ENCODE measurements around the gene SH3RF3. TPM values are rescaled to one million over a fixed set of nuclear protein-coding genes. Genes with fewer than 3 reads are reported as not detected.

Gene SH3RF3
- total RNA-seq, 1 experiment from 2014 or later = 0.98 TPM

DNA sequence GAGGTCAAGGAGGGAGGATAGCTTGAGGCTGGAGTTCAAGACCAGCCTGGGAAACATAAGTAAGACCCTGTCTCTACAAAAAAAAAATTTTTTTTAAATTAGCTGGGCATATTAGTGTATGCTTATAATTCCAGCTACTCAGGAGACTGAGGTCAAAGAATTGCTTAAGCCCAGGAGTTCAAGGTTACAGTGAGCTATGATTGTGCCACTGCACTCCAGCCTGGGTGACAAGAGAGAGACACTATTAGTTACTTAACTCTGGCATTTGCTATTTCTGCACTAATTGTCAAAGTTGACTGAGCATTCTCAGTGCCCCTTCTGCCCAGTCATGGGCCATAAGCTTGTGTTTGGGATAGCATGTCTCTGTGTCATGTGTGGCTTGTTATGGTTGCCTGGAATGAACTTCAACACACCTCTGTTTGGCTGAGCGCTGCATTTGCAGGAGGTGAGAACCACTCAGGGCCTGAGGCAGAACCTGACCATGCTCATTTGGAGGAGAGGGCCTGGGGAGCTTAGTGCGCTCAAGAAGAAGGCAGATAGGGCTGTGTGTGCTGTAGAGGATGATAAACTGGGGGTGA, 77.7 kb downstream of the SH3RF3 start:
- no peaks in the 10 kb centered on the region for H3K36me3 ChIP-seq (ENCODE audit: control insufficient read depth, insufficient read depth, low read length)
- H3K9me3 Mint-ChIP-seq (ENCODE audit: unreplicated experiment) = no peaks in the 10 kb centered on the region
- intact Hi-C loops (cut with micrococcal nuclease; ENCODE audit: unreplicated experiment) = no loop called here
- H3K27me3 ChIP-seq (replicated peaks; ENCODE audit: control insufficient read depth, insufficient read depth, low read length) = no peaks in the 10 kb centered on the region
- H3K36me3 Mint-ChIP-seq (ENCODE audit: insufficient read depth, unreplicated experiment) = no peaks in the 10 kb centered on the region
- no peak overlapping the region for H3K4me3 ChIP-seq (ENCODE audit: low read depth, low read length)
- H3K9me3 ChIP-seq = no peaks in the 10 kb centered on the region
- H3K4me3 Mint-ChIP-seq (ENCODE audit: unreplicated experiment) = no peak overlapping the region
- BruUV-seq (replicated peaks) = no TSS peak
- ChIA-PET POLR2A (interaction anchor here (0.7 kb wide), 1 partner anchor 181 kb away, joined by 6 read pairs; no protein-coding TSS in a partner anchor), CTCF (no interaction called here)
- no peak overlapping the region for H3K27ac Mint-ChIP-seq (ENCODE audit: unreplicated experiment)
- H3K4me1 Mint-ChIP-seq (ENCODE audit: low read depth, unreplicated experiment) = peaks cover 11% of the 10 kb centered on the region
- no peak for DNase-seq
- TF ChIP-seq, protein P1, sequence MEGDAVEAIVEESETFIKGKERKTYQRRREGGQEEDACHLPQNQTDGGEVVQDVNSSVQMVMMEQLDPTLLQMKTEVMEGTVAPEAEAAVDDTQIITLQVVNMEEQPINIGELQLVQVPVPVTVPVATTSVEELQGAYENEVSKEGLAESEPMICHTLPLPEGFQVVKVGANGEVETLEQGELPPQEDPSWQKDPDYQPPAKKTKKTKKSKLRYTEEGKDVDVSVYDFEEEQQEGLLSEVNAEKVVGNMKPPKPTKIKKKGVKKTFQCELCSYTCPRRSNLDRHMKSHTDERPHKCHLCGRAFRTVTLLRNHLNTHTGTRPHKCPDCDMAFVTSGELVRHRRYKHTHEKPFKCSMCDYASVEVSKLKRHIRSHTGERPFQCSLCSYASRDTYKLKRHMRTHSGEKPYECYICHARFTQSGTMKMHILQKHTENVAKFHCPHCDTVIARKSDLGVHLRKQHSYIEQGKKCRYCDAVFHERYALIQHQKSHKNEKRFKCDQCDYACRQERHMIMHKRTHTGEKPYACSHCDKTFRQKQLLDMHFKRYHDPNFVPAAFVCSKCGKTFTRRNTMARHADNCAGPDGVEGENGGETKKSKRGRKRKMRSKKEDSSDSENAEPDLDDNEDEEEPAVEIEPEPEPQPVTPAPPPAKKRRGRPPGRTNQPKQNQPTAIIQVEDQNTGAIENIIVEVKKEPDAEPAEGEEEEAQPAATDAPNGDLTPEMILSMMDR (IDR thresholded peaks at IDR 0.05; ENCODE audit: insufficient read depth in 1 of 2, low read depth in 1 of 2, low read length in 1 of 2, severe bottlenecking in 1 of 2, unreplicated experiment in 1 of 2) = no peak
- peaks cover 9% of the 10 kb centered on the region for H3K27me3 Mint-ChIP-seq (ENCODE audit: insufficient read depth, unreplicated experiment)
- H3K4me1 ChIP-seq = peaks cover 15% of the 10 kb centered on the region

DNA sequence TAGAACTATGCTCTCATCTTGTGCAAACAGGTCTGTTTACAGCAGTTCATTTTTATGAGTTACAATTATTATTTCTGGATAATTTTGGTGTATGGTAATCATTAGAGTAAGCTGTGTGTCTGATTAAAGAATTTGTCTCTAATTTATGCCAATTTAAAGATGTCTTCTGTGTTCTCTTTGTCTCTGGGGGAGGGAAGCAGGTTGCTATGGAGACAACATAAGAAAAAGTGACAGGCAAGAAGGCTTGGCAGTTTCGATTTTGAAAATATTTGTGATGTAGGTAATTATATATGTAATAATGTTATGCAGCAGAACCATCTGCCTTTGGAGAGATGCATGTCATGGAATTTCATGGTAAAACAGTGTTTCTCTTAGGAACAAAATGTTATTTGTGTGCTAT, 78.2 kb downstream of the SH3RF3 start:
- Mint-ChIP-seq H3K27ac (ENCODE audit: unreplicated experiment) (no peak overlapping the region), H3K4me3 (ENCODE audit: unreplicated experiment) (no peak overlapping the region), H3K4me1 (ENCODE audit: low read depth, unreplicated experiment) (peaks cover 11% of the 10 kb centered on the region), H3K27me3 (ENCODE audit: insufficient read depth, unreplicated experiment) (peaks cover 9% of the 10 kb centered on the region), H3K36me3 (ENCODE audit: insufficient read depth, unreplicated experiment) (no peaks in the 10 kb centered on the region), H3K9me3 (ENCODE audit: unreplicated experiment) (no peaks in the 10 kb centered on the region)
- Histone ChIP-seq H3K4me3 (ENCODE audit: low read depth, low read length) (no peak overlapping the region), H3K4me1 (peaks cover 15% of the 10 kb centered on the region), H3K9me3 (no peaks in the 10 kb centered on the region), H3K27me3 (replicated peaks; ENCODE audit: control insufficient read depth, insufficient read depth, low read length) (no peaks in the 10 kb centered on the region), H3K36me3 (ENCODE audit: control insufficient read depth, insufficient read depth, low read length) (no peaks in the 10 kb centered on the region)
- DNase-seq = no peak
- POLR2A ChIA-PET = no interaction called here
- TF ChIP-seq, protein P1 (IDR thresholded peaks at IDR 0.05; ENCODE audit: insufficient read depth in 1 of 2, low read depth in 1 of 2, low read length in 1 of 2, severe bottlenecking in 1 of 2, unreplicated experiment in 1 of 2) = no peak
- intact Hi-C loops (cut with micrococcal nuclease; ENCODE audit: unreplicated experiment) = no loop called here
- CTCF ChIA-PET = no interaction called here
- no TSS peak for BruUV-seq (replicated peaks)

DNA sequence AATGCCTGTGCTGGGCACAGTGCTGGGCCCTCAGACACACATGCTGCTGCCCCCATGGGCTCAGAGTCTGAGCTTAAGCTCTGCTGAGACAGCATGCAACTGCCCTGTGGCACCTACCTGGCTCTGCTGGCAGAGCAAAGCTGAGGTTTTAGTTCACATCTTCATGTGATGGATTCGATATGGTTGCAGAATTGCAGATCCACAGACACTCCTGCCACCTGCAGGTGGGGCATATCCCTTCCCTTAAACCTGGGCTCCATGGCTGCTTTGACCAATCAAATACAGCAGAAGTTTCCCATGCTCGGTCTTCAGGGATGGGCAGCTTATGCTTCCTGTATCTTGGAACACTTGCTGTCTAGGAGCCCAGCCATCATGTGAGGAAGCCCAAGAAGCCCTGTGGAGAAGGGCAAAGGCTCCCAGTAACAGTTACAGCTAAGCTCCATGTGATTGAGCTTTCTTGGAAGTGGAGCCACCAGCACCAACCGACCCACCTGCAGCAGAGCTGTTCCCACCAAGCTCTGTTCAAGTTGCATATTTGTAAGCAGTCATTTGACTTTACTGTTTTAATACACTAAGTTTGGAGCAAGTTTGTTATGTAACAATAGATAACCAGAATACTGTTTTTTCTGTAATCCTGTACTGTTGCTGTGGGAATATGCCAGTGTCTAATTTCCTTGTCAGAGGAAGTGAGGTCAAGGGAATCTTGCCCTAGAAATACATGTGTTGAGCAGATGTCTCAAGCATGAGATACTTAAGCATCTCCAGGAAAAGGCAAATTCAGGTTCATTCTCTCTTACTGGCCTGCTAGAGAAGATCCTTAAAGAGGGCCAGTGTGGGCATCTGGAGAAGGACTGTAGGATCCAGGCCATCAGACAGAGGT, 79.3 kb downstream of the SH3RF3 start:
- TF ChIP-seq, protein P1 (IDR thresholded peaks at IDR 0.05; ENCODE audit: insufficient read depth in 1 of 2, low read depth in 1 of 2, low read length in 1 of 2, severe bottlenecking in 1 of 2, unreplicated experiment in 1 of 2) = no peak
- H3K4me3 Mint-ChIP-seq (ENCODE audit: unreplicated experiment) = no peak overlapping the region
- peaks cover 11% of the 10 kb centered on the region for H3K27me3 Mint-ChIP-seq (ENCODE audit: insufficient read depth, unreplicated experiment)
- Histone ChIP-seq H3K36me3 (ENCODE audit: control insufficient read depth, insufficient read depth, low read length) (no peaks in the 10 kb centered on the region), H3K4me1 (peaks cover 14% of the 10 kb centered on the region), H3K4me3 (ENCODE audit: low read depth, low read length) (no peak overlapping the region), H3K27me3 (replicated peaks; ENCODE audit: control insufficient read depth, insufficient read depth, low read length) (no peaks in the 10 kb centered on the region), H3K9me3 (no peaks in the 10 kb centered on the region)
- no peak overlapping the region for H3K27ac Mint-ChIP-seq (ENCODE audit: unreplicated experiment)
- ChIA-PET POLR2A (no interaction called here), CTCF (no interaction called here)
- no peaks in the 10 kb centered on the region for H3K9me3 Mint-ChIP-seq (ENCODE audit: unreplicated experiment)
- no peak for DNase-seq
- intact Hi-C loops (cut with micrococcal nuclease; ENCODE audit: unreplicated experiment) = loop anchor here (1.0 kb wide), 2 partner anchors 80 to 280 kb away; no protein-coding TSS in a partner anchor
- no peaks in the 10 kb centered on the region for H3K36me3 Mint-ChIP-seq (ENCODE audit: insufficient read depth, unreplicated experiment)
- no TSS peak for BruUV-seq (replicated peaks)
- H3K4me1 Mint-ChIP-seq (ENCODE audit: low read depth, unreplicated experiment) = peaks cover 11% of the 10 kb centered on the region

Data from Caco-2 (cell line).